GM12878 (cell line): ENCODE measurements around the gene PDZD7.

ENCODE experiments used
- CTCF ChIP-seq, 3 experiments: IDR thresholded peaks in 2 of 3; conservative IDR thresholded peaks in 1 of 3; 2 replicates each; pipeline ENCODE4 v1.5.1; 2011; ENCODE audit warnings: low read depth in 3 of 3, low read length in 3 of 3, mild to moderate bottlenecking in 3 of 3, control low read depth in 2 of 3, moderate library complexity in 2 of 3, inconsistent platforms in 1 of 3, mixed read lengths in 1 of 3; ENCODE audit not compliant: control insufficient read depth in 2 of 3, insufficient read depth in 1 of 3; ENCODE audit errors: extremely low read depth in 1 of 3
- EP300 ChIP-seq, 2 experiments: fragments of 150-350 bp in 1 of 2; IDR thresholded peaks; 2 replicates each; pipeline ENCODE4 v1.6.1; 2011 to 2012; ENCODE audit warnings: low read depth in 2 of 2, low read length in 2 of 2, borderline replicate concordance in 1 of 2, improper control_type of control experiment in 1 of 2, inconsistent platforms in 1 of 2; ENCODE audit not compliant: control insufficient read depth in 1 of 2
- JUND ChIP-seq: IDR thresholded peaks from 2 replicates; pipeline ENCODE4 v1.6.1; 2012; ENCODE audit warnings: low read depth, mild to moderate bottlenecking, low read length, improper control_type of control experiment, moderate library complexity
- KAT2A ChIP-seq: conservative IDR thresholded peaks from 2 replicates; pipeline ENCODE4 v1.6.1; 2011; ENCODE audit warnings: low read depth, low read length; ENCODE audit not compliant: control insufficient read depth
- NR2C2 ChIP-seq: IDR thresholded peaks from 2 replicates; pipeline ENCODE4 v1.6.1; 2011; ENCODE audit warnings: borderline replicate concordance, low read depth; ENCODE audit not compliant: control insufficient read depth, insufficient read length
- POLR2A ChIP-seq: IDR thresholded peaks from 2 replicates; pipeline ENCODE4 v1.6.1; 2011; ENCODE audit warnings: low read depth, mild to moderate bottlenecking, low read length
- POLR2AphosphoS5 ChIP-seq: IDR thresholded peaks from 2 replicates; pipeline ENCODE4 v1.6.1; 2011; ENCODE audit warnings: mild to moderate bottlenecking, low read length, inconsistent platforms

GRCh38 chr10:100982916-100983830 lies 47.8 kb downstream of the PDZD7 start:
- TF ChIP-seq CTCF (IDR thresholded peaks at IDR 0.05 in 2 of 3, conservative IDR thresholded peaks at IDR 0.05 in 1 of 3; ENCODE audit: control insufficient read depth in 2 of 3, extremely low read depth in 1 of 3, insufficient read depth in 1 of 3, low read depth in 3 of 3, low read length in 3 of 3) (no peak), JUND (no peak), POLR2A (no peak), NR2C2 (no peak), EP300 (IDR thresholded peaks at IDR 0.05; ENCODE audit: borderline replicate concordance in 1 of 2, control insufficient read depth in 1 of 2, low read depth in 2 of 2, low read length in 2 of 2) (no peak), POLR2AphosphoS5 (no peak), KAT2A (no peak)
